ENCODE data around the gene EDAR.

GRCh38 chr2:108929807-108930425 lies 59.1 kb downstream of the EDAR start:
- TF ChIP-seq, protein P1, sequence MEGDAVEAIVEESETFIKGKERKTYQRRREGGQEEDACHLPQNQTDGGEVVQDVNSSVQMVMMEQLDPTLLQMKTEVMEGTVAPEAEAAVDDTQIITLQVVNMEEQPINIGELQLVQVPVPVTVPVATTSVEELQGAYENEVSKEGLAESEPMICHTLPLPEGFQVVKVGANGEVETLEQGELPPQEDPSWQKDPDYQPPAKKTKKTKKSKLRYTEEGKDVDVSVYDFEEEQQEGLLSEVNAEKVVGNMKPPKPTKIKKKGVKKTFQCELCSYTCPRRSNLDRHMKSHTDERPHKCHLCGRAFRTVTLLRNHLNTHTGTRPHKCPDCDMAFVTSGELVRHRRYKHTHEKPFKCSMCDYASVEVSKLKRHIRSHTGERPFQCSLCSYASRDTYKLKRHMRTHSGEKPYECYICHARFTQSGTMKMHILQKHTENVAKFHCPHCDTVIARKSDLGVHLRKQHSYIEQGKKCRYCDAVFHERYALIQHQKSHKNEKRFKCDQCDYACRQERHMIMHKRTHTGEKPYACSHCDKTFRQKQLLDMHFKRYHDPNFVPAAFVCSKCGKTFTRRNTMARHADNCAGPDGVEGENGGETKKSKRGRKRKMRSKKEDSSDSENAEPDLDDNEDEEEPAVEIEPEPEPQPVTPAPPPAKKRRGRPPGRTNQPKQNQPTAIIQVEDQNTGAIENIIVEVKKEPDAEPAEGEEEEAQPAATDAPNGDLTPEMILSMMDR (IDR thresholded peaks at IDR 0.05; ENCODE audit: low read length), result no peak
- TF ChIP-seq EZH2 (IDR thresholded peaks at IDR 0.05; ENCODE audit: borderline replicate concordance, low read length), result no peak
